ENCODE measurements around the gene COQ4. TPM values are rescaled to one million over a fixed set of nuclear protein-coding genes. Genes with fewer than 3 reads are reported as not detected.

The COQ4 gene
- total and polyA plus RNA-seq, 3 donors from 2014 or later, result 50.9 to 65.0 (median 54.9) TPM

GRCh38 chr9:128298535-128299482 lies 23.8 kb upstream of the COQ4 start:
- H3K36me3 ChIP-seq (ENCODE audit: low read depth, missing control alignments), result no peaks in the 10 kb centered on the region
- no peak for DNase-seq
- H3K4me3 ChIP-seq, result no peak overlapping the region
- H3K27me3 ChIP-seq, result no peaks in the 10 kb centered on the region
- WGBS, 2 donors, result 88 to 96% methylated on average over 17 to 20 of the region's 20 CpGs
- H3K4me1 ChIP-seq, result no peaks in the 10 kb centered on the region
- intact Hi-C loops (cut with DNase I; ENCODE audit: low total_unique reads), result no loop called here
- H3K27ac ChIP-seq, result no peak overlapping the region
- no peaks in the 10 kb centered on the region for H3K9me3 ChIP-seq
- TF ChIP-seq POLR2A (IDR thresholded peaks at IDR 0.05) (no peak), CTCF (IDR thresholded peaks at IDR 0.05) (no peak)

- Histone ChIP-seq H3K27me3 (no peaks in the 10 kb centered on the region), H3K4me3 (no peak overlapping the region), H3K4me1 (peaks cover 7% of the 10 kb centered on the region), H3K36me3 (ENCODE audit: low read depth, missing control alignments) (no peaks in the 10 kb centered on the region), H3K9me3 (no peaks in the 10 kb centered on the region), H3K27ac (no peak overlapping the region)
- intact Hi-C loops (cut with DNase I; ENCODE audit: low total_unique reads), result no loop called here
- WGBS, 2 donors, result 50 to 65% methylated on average over 9 of the region's 9 CpGs
- TF ChIP-seq CTCF (IDR thresholded peaks at IDR 0.05) (no peak), POLR2A (IDR thresholded peaks at IDR 0.05) (no peak)
- no peak for DNase-seq
These were observed 18.3 kb upstream of the COQ4 start for GRCh38 chr9:128304136-128304970.

GRCh38 chr9:128304971-128305288 lies 17.7 kb upstream of the COQ4 start:
- no peaks in the 10 kb centered on the region for H3K36me3 ChIP-seq (ENCODE audit: low read depth, missing control alignments)
- no peak for TF ChIP-seq CTCF (IDR thresholded peaks at IDR 0.05)
- no peak for TF ChIP-seq POLR2A (IDR thresholded peaks at IDR 0.05)
- 62 to 68% methylated on average over 5 of the region's 5 CpGs for WGBS, 2 donors
- H3K27ac ChIP-seq, result no peak overlapping the region
- H3K4me3 ChIP-seq, result no peak overlapping the region
- H3K9me3 ChIP-seq, result no peaks in the 10 kb centered on the region
- no peaks in the 10 kb centered on the region for H3K27me3 ChIP-seq
- H3K4me1 ChIP-seq, result peaks cover 7% of the 10 kb centered on the region
- DNase-seq, result no peak
- intact Hi-C loops (cut with DNase I; ENCODE audit: low total_unique reads), result no loop called here

DNA sequence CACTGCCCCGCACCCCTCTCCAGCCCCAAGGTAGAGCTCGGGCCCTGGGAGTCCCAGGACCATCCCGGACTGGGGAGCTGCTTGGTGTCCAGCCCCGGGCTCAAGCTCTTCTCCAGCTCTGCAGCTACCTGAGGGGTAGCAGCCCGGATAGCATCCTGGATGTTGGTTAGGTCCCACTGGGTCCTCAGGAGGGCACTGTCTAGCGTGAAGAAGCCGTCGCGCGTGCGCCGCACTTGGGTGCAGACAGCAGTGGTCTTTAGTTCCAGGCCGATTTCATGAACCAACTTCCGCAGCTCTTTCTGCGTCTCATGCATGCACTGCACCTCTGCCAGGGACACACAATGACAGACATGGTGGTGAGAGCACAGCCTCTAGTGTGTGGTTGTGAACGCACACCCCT lies 13.1 kb upstream of the COQ4 start:
- Histone ChIP-seq H3K36me3 (ENCODE audit: low read depth, missing control alignments) (no peaks in the 10 kb centered on the region), H3K9me3 (no peaks in the 10 kb centered on the region), H3K27ac (no peak overlapping the region), H3K4me3 (no peak overlapping the region), H3K4me1 (peaks cover 2% of the 10 kb centered on the region), H3K27me3 (no peaks in the 10 kb centered on the region)
- TF ChIP-seq POLR2A (IDR thresholded peaks at IDR 0.05), result no peak
- no peak for DNase-seq
- WGBS, 2 donors, result 92 to 96% methylated on average over 5 to 16 of the region's 16 CpGs
- intact Hi-C loops (cut with DNase I; ENCODE audit: low total_unique reads), result no loop called here

GRCh38 chr9:128310461-128310860 lies 12.2 kb upstream of the COQ4 start:
- Histone ChIP-seq H3K9me3 (no peaks in the 10 kb centered on the region), H3K36me3 (ENCODE audit: low read depth, missing control alignments) (no peaks in the 10 kb centered on the region), H3K4me3 (no peak overlapping the region), H3K27ac (no peak overlapping the region), H3K4me1 (no peaks in the 10 kb centered on the region), H3K27me3 (no peaks in the 10 kb centered on the region)
- intact Hi-C loops (cut with DNase I; ENCODE audit: low total_unique reads), result no loop called here
- peak; percentile 25 for DNase-seq
- TF ChIP-seq CTCF (IDR thresholded peaks at IDR 0.05) (no peak), POLR2A (IDR thresholded peaks at IDR 0.05) (no peak)
- WGBS, 2 donors, result 64 to 72% methylated on average over 6 to 10 of the region's 10 CpGs
